Measurements from ENCODE around the gene SLC6A4.

Gene SLC6A4

DNA sequence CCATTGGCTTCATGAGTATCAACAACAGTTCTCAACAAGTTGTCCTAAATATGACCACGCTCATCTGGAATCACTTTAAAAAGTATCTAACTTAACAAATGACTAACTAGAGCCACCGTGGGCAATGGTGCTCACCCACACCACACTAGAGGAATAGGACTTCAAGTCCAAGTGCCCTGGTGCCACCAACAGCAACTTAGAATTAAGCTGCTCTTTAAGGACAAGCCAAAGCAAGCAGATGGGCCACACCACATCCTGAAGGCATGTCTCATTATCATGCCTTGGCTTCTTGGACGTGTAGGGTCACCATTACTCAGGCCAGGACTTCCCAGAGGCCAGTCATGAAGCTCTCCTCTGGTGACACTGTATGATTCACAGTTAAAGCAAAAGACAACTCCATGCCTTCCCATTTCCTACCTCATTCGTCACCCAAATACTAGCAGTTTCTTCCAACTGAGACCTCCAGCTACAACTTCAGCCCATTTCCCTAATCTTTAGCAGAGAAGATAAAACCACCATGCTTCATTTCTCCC is 9.4 kb upstream of the SLC6A4 start:
- peaks cover 12% of the 10 kb centered on the region for H3K27me3 Mint-ChIP-seq (ENCODE audit: low read depth)
- H3K36me3 Mint-ChIP-seq (ENCODE audit: low read depth): peaks cover 31% of the 10 kb centered on the region
- H3K9me3 Mint-ChIP-seq: no peaks in the 10 kb centered on the region
- H3K4me1 Mint-ChIP-seq: no peaks in the 10 kb centered on the region
- H3K27ac Mint-ChIP-seq: no peak overlapping the region
- H3K4me3 Mint-ChIP-seq: no peak overlapping the region
- TF ChIP-seq, protein P1, sequence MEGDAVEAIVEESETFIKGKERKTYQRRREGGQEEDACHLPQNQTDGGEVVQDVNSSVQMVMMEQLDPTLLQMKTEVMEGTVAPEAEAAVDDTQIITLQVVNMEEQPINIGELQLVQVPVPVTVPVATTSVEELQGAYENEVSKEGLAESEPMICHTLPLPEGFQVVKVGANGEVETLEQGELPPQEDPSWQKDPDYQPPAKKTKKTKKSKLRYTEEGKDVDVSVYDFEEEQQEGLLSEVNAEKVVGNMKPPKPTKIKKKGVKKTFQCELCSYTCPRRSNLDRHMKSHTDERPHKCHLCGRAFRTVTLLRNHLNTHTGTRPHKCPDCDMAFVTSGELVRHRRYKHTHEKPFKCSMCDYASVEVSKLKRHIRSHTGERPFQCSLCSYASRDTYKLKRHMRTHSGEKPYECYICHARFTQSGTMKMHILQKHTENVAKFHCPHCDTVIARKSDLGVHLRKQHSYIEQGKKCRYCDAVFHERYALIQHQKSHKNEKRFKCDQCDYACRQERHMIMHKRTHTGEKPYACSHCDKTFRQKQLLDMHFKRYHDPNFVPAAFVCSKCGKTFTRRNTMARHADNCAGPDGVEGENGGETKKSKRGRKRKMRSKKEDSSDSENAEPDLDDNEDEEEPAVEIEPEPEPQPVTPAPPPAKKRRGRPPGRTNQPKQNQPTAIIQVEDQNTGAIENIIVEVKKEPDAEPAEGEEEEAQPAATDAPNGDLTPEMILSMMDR (IDR thresholded peaks at IDR 0.05; ENCODE audit: unreplicated experiment in 3 of 3): no peak

DNA sequence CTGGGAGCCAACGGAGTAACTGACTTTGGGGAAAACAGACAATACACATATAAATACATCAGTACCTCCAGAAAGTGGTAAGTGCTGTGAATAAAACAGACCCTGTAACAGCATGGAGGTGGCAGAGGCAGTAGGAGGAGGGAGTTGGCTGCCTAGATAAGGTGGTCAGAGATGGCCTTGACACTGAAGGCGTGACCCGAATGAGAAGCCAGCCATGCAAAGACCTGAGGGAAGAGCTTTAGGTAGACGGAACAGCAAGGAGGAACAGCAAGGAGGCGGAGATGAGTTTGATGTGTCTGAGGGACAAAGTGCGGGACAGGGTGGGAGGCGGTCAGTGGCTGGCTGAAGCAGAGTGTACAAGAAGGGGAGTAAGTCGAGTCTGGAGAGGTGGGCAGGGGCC is 8.1 kb upstream of the SLC6A4 start:
- Mint-ChIP-seq H3K4me1 (no peaks in the 10 kb centered on the region), H3K4me3 (no peak overlapping the region), H3K36me3 (ENCODE audit: low read depth) (peaks cover 19% of the 10 kb centered on the region), H3K9me3 (no peaks in the 10 kb centered on the region), H3K27me3 (ENCODE audit: low read depth) (peaks cover 26% of the 10 kb centered on the region), H3K27ac (no peak overlapping the region)
- TF ChIP-seq, protein P1 (IDR thresholded peaks at IDR 0.05; ENCODE audit: unreplicated experiment in 3 of 3): no peak

DNA sequence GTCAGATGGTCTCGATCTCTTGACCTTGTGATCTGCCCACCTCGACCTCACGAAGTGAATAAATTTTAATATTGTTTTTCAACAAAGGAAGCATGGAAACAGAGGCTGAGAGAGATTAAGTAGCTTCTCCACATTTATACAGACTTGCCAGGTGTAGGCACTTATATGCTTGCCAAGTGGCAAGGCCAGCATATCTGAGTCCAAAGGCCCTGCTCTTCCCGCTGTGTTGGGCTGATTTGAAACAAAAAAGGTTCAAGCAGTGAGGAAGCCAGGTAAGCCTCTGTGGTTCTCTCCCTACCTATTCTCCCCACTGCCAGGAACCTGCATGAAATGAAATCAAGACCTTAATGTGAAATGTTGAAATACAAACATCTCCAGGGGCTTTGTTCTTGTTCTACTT is 7.5 kb upstream of the SLC6A4 start:
- Mint-ChIP-seq H3K9me3 (no peaks in the 10 kb centered on the region), H3K27ac (no peak overlapping the region), H3K27me3 (ENCODE audit: low read depth) (peaks cover 31% of the 10 kb centered on the region), H3K4me1 (peaks cover 3% of the 10 kb centered on the region), H3K36me3 (ENCODE audit: low read depth) (peaks cover 13% of the 10 kb centered on the region), H3K4me3 (no peak overlapping the region)
- TF ChIP-seq, protein P1 (IDR thresholded peaks at IDR 0.05; ENCODE audit: unreplicated experiment in 3 of 3): no peak

DNA sequence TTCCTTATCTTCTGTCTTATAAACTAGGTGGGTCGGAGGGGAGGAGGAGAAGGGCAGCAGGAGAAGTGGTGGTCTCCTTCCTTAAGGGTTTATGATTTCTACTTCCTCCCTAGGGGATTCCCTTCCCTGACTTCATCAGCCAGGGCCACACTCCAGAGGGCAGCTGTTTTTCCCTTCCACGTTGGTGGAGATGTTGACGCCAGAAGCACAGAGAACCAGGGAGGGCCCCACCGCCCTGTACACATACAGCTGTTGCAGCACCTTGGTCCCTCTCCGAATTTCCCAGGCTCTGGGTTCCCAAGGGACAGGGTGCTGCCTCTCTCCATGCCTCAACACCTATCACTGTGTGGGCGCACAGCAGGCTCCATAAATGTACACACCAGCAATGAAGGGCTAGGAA is 5.6 kb upstream of the SLC6A4 start:
- Mint-ChIP-seq H3K27me3 (ENCODE audit: low read depth) (peaks cover 51% of the 10 kb centered on the region), H3K4me1 (peaks cover 14% of the 10 kb centered on the region), H3K4me3 (no peak overlapping the region), H3K36me3 (ENCODE audit: low read depth) (no peaks in the 10 kb centered on the region), H3K27ac (no peak overlapping the region), H3K9me3 (no peaks in the 10 kb centered on the region)
- TF ChIP-seq, protein P1 (IDR thresholded peaks at IDR 0.05; ENCODE audit: unreplicated experiment in 3 of 3): no peak

DNA sequence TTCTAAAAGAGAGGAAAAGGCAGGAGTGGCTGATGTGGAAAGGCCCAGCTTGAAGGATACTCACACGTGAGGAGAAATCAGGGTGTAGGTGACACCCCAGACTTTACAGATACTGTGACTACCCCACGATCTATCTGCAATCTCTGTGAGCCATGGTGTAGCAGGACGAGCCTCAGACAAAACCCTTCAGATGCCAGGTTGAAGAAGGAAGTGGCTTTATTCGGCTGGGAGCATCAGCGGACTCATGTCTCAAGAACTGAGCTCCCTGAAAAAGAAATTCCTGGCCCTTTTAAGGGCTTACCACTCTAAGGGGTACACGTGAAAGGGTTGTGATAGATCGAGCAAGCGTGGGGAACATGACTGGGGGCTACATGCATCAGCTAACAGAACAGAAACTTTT is 4.7 kb upstream of the SLC6A4 start:
- Mint-ChIP-seq H3K36me3 (ENCODE audit: low read depth) (no peaks in the 10 kb centered on the region), H3K9me3 (no peaks in the 10 kb centered on the region), H3K4me3 (no peak overlapping the region), H3K27me3 (ENCODE audit: low read depth) (peaks cover 60% of the 10 kb centered on the region), H3K4me1 (peaks cover 16% of the 10 kb centered on the region), H3K27ac (no peak overlapping the region)
- TF ChIP-seq, protein P1 (IDR thresholded peaks at IDR 0.05; ENCODE audit: unreplicated experiment in 3 of 3): no peak

DNA sequence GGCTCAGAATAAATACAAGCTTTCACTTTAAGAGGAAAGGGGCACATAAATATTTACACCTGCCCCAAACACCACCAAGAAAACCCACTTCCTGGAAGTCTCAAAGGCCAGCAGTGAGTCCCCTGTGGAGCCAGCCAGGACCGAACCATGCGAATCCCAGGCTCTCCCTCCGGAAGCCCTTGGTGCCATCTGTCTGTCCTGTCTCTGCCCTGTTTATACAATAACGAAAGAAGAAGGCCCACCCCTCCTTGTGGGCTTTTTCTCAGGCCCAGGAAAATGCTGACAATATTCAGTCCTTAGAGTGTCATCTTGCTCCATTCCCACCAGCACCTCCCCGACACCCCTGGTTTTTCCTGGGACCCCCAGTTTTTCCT is 3.6 kb upstream of the SLC6A4 start:
- TF ChIP-seq, protein P1 (IDR thresholded peaks at IDR 0.05; ENCODE audit: unreplicated experiment in 3 of 3): no peak
- Mint-ChIP-seq H3K27me3 (ENCODE audit: low read depth) (peaks cover 68% of the 10 kb centered on the region), H3K4me1 (peaks cover 21% of the 10 kb centered on the region), H3K36me3 (ENCODE audit: low read depth) (no peaks in the 10 kb centered on the region), H3K4me3 (peak overlapping the region in 1 of 3 experiments; percentile 23), H3K27ac (no peak overlapping the region), H3K9me3 (no peaks in the 10 kb centered on the region)
